CD4-positive, CD25-positive, alpha-beta regulatory T cell (primary cell): ENCODE data around the gene MOB3B. TPM values are rescaled to one million over a fixed set of nuclear protein-coding genes. Genes with fewer than 3 reads are reported as not detected.
A peak's percentile ranks its signal among the peaks of the same experiment; 100 is the strongest.

ENCODE experiments used
- ATAC-seq, 2 donors: fragments of 150-1000 bp; cut with Tn5 transposase; one replicate each; pipeline ENCODE4 v1.10.0; 2021; ENCODE audit warnings: low read depth in 2 of 2, moderate number of reproducible peaks in 2 of 2, moderate library complexity in 1 of 2
- DNase-seq, 3 donors: peaks; one replicate each; pipeline versions ENCODE4 v3.0.0 to v3.0.0-alpha.2; 2012 to 2022; ENCODE audit warnings: mixed read lengths in 1 of 3
- H3K27ac ChIP-seq: one replicate; pipeline ENCODE4 v1.7.0; 2013; ENCODE audit warnings: mild to moderate bottlenecking, low read length; ENCODE audit not compliant: insufficient read depth, poor library complexity, severe bottlenecking
- H3K27me3 ChIP-seq: one replicate; pipeline ENCODE4 v1.7.0; 2013; ENCODE audit warnings: low read length; ENCODE audit not compliant: control insufficient read depth, insufficient read depth
- H3K36me3 ChIP-seq: one replicate; pipeline ENCODE4 v1.7.0; 2013; ENCODE audit warnings: mild to moderate bottlenecking, low read length, moderate library complexity; ENCODE audit not compliant: control insufficient read depth, insufficient read depth
- H3K4me1 ChIP-seq: 2 replicates; pipeline ENCODE4 v1.7.0; 2013; ENCODE audit warnings: mild to moderate bottlenecking, low read length; ENCODE audit not compliant: insufficient read depth, control insufficient read depth, poor library complexity, severe bottlenecking
- H3K4me3 ChIP-seq: one replicate; pipeline ENCODE4 v1.7.0; 2013; ENCODE audit warnings: low read depth, mild to moderate bottlenecking, low read length, moderate library complexity
- H3K9me3 ChIP-seq, 2 experiments: 1 replicate in 1 of 2; 2 replicates in 1 of 2; pipeline ENCODE4 v1.7.0; 2013; ENCODE audit warnings: low read length in 2 of 2, mild to moderate bottlenecking in 1 of 2, moderate library complexity in 1 of 2; ENCODE audit not compliant: control insufficient read depth in 2 of 2
- H3K27ac Mint-ChIP-seq, 3 donors: one replicate each; pipeline ENCODE4 v1.8.0; 2020 to 2022; ENCODE audit warnings: mild to moderate bottlenecking in 3 of 3, mixed read lengths in 3 of 3, moderate library complexity in 2 of 3
- H3K27me3 Mint-ChIP-seq: one replicate; pipeline ENCODE4 v1.8.0; 2022; ENCODE audit warnings: mild to moderate bottlenecking, mixed read lengths
- H3K36me3 Mint-ChIP-seq: one replicate; pipeline ENCODE4 v1.8.0; 2020; ENCODE audit warnings: mixed read lengths
- H3K4me1 Mint-ChIP-seq, 4 donors: one replicate each; pipeline ENCODE4 v1.8.0; 2020 to 2022; ENCODE audit warnings: mixed read lengths in 4 of 4, mild to moderate bottlenecking in 1 of 4
- H3K4me3 Mint-ChIP-seq, 4 donors: one replicate each; pipeline ENCODE4 v1.8.0; 2020 to 2022; ENCODE audit warnings: mild to moderate bottlenecking in 4 of 4, mixed read lengths in 4 of 4, moderate library complexity in 3 of 4
- H3K9me3 Mint-ChIP-seq, 7 donors: one replicate each; pipeline ENCODE4 v1.8.0; 2020 to 2022; ENCODE audit warnings: mixed read lengths in 7 of 7, mild to moderate bottlenecking in 3 of 7, moderate library complexity in 2 of 7
- polyA plus RNA-seq, 4 donors: library from polyadenylated mRNA; unstranded; fragments of 300-500 nt; fragmentation: Illumina TruSeq; gene quantifications; one replicate each; pipeline ENCODE4 v1.2.3, GENCODE V29; 2021
- total RNA-seq: library from RNA; stranded (reverse); gene quantifications from one replicate; pipeline ENCODE4 v1.2.3, GENCODE V29; 2022

Gene MOB3B
- total and polyA plus RNA-seq, 5 donors from 2014 or later = 0.02 to 0.12 (median 0.11) TPM; not detected in 2

GRCh38 chr9:27539479-27540441 lies 10.1 kb upstream of the MOB3B start:
- Mint-ChIP-seq H3K4me3 (no peak overlapping the region), H3K9me3 (no peaks in the 10 kb centered on the region), H3K27me3 (no peaks in the 10 kb centered on the region), H3K4me1 (no peaks in the 10 kb centered on the region), H3K27ac (no peak overlapping the region), H3K36me3 (peaks cover 46% of the 10 kb centered on the region)
- no peak for DNase-seq
- no peak overlapping the region for H3K4me3 ChIP-seq
- H3K27ac ChIP-seq = no peak overlapping the region
- H3K27me3 ChIP-seq = no peaks in the 10 kb centered on the region
- no peaks in the 10 kb centered on the region for H3K9me3 ChIP-seq
- no peak for ATAC-seq
- H3K36me3 ChIP-seq = peaks cover 12% of the 10 kb centered on the region
- H3K4me1 ChIP-seq = no peaks in the 10 kb centered on the region

- Mint-ChIP-seq H3K4me3 (no peak overlapping the region), H3K36me3 (peaks cover 44% of the 10 kb centered on the region), H3K27me3 (no peaks in the 10 kb centered on the region), H3K27ac (no peak overlapping the region), H3K9me3 (no peaks in the 10 kb centered on the region), H3K4me1 (no peaks in the 10 kb centered on the region)
- Histone ChIP-seq H3K36me3 (peaks cover 12% of the 10 kb centered on the region), H3K27me3 (no peaks in the 10 kb centered on the region), H3K4me1 (no peaks in the 10 kb centered on the region), H3K4me3 (no peak overlapping the region), H3K27ac (no peak overlapping the region), H3K9me3 (no peaks in the 10 kb centered on the region)
- ATAC-seq (no peak), DNase-seq (no peak)
These were observed 9.0 kb upstream of the MOB3B start for GRCh38 chr9:27538647-27539046.

GRCh38 chr9:27537756-27538155 lies 8.1 kb upstream of the MOB3B start:
- H3K4me3 ChIP-seq = no peak overlapping the region
- Mint-ChIP-seq H3K4me1 (no peaks in the 10 kb centered on the region), H3K9me3 (no peaks in the 10 kb centered on the region), H3K27me3 (no peaks in the 10 kb centered on the region), H3K36me3 (peaks cover 44% of the 10 kb centered on the region), H3K27ac (no peak overlapping the region), H3K4me3 (no peak overlapping the region)
- no peaks in the 10 kb centered on the region for H3K4me1 ChIP-seq
- no peak for ATAC-seq
- H3K27me3 ChIP-seq = no peaks in the 10 kb centered on the region
- peaks cover 12% of the 10 kb centered on the region for H3K36me3 ChIP-seq
- H3K27ac ChIP-seq = no peak overlapping the region
- no peaks in the 10 kb centered on the region for H3K9me3 ChIP-seq
- no peak for DNase-seq

GRCh38 chr9:27537027-27537435 lies 7.4 kb upstream of the MOB3B start:
- Mint-ChIP-seq H3K27ac (no peak overlapping the region), H3K36me3 (peaks cover 39% of the 10 kb centered on the region), H3K9me3 (no peaks in the 10 kb centered on the region), H3K27me3 (no peaks in the 10 kb centered on the region), H3K4me1 (no peaks in the 10 kb centered on the region), H3K4me3 (no peak overlapping the region)
- no peaks in the 10 kb centered on the region for H3K4me1 ChIP-seq
- no peak overlapping the region for H3K4me3 ChIP-seq
- ATAC-seq (no peak), DNase-seq (no peak)
- no peaks in the 10 kb centered on the region for H3K9me3 ChIP-seq
- no peak overlapping the region for H3K27ac ChIP-seq
- H3K27me3 ChIP-seq = no peaks in the 10 kb centered on the region
- peaks cover 12% of the 10 kb centered on the region for H3K36me3 ChIP-seq

GRCh38 chr9:27536168-27536567 lies 6.6 kb upstream of the MOB3B start:
- Histone ChIP-seq H3K4me1 (no peaks in the 10 kb centered on the region), H3K4me3 (no peak overlapping the region), H3K9me3 (no peaks in the 10 kb centered on the region), H3K27ac (no peak overlapping the region), H3K27me3 (no peaks in the 10 kb centered on the region), H3K36me3 (peaks cover 12% of the 10 kb centered on the region)
- Mint-ChIP-seq H3K27ac (no peak overlapping the region), H3K27me3 (no peaks in the 10 kb centered on the region), H3K9me3 (no peaks in the 10 kb centered on the region), H3K4me3 (no peak overlapping the region), H3K4me1 (no peaks in the 10 kb centered on the region), H3K36me3 (peaks cover 32% of the 10 kb centered on the region)
- DNase-seq (no peak), ATAC-seq (no peak)

GRCh38 chr9:27535701-27536118 lies 6.1 kb upstream of the MOB3B start:
- H3K27ac Mint-ChIP-seq = no peak overlapping the region
- H3K36me3 Mint-ChIP-seq = peaks cover 30% of the 10 kb centered on the region
- Histone ChIP-seq H3K27ac (no peak overlapping the region), H3K36me3 (peaks cover 12% of the 10 kb centered on the region), H3K4me3 (no peak overlapping the region), H3K9me3 (no peaks in the 10 kb centered on the region), H3K4me1 (no peaks in the 10 kb centered on the region), H3K27me3 (no peaks in the 10 kb centered on the region)
- DNase-seq (peak in 1 of 3 donors; percentile 7), ATAC-seq (no peak)
- no peak overlapping the region for H3K4me3 Mint-ChIP-seq
- H3K4me1 Mint-ChIP-seq = no peaks in the 10 kb centered on the region
- H3K9me3 Mint-ChIP-seq = no peaks in the 10 kb centered on the region
- H3K27me3 Mint-ChIP-seq = no peaks in the 10 kb centered on the region

GRCh38 chr9:27534658-27535209 lies 5.1 kb upstream of the MOB3B start:
- no peak overlapping the region for H3K27ac ChIP-seq
- Mint-ChIP-seq H3K9me3 (no peaks in the 10 kb centered on the region), H3K27ac (no peak overlapping the region), H3K27me3 (peaks cover 7% of the 10 kb centered on the region), H3K36me3 (peaks cover 30% of the 10 kb centered on the region), H3K4me3 (no peak overlapping the region), H3K4me1 (peaks cover 0 to 3% (median under 1%) of the 10 kb centered on the region in 4 donors)
- no peak for ATAC-seq
- DNase-seq = no peak
- H3K36me3 ChIP-seq = peaks cover 12% of the 10 kb centered on the region
- H3K27me3 ChIP-seq = no peaks in the 10 kb centered on the region
- H3K4me1 ChIP-seq = peaks cover 2% of the 10 kb centered on the region
- H3K4me3 ChIP-seq = no peak overlapping the region
- H3K9me3 ChIP-seq = no peaks in the 10 kb centered on the region
